T-helper 22 cell (primary cell): Measurements from ENCODE around the gene KIF26B.
"Not testable (repeated sequence)": the region's sequence is repeated elsewhere in the genome, so short reads cannot be mapped to it uniquely, and the experiment has no call there.

Source experiments
- DNase-seq: peaks from one replicate; pipeline ENCODE4 v3.0.0-alpha.2; 2020; ENCODE audit warnings: low read depth

The KIF26B gene

GRCh38 chr1:245684166-245684565 is 529.4 kb downstream of the KIF26B start:
- DNase-seq: no peak

GRCh38 chr1:245684571-245684970 is 529.8 kb downstream of the KIF26B start:
- no peak for DNase-seq

- no peak for DNase-seq
These were observed 530.5 kb downstream of the KIF26B start for GRCh38 chr1:245685111-245685810.

GRCh38 chr1:245686006-245686405 is 531.2 kb downstream of the KIF26B start:
- DNase-seq: no peak

- no peak for DNase-seq
These were observed 531.8 kb downstream of the KIF26B start for GRCh38 chr1:245686446-245687030.

GRCh38 chr1:245687152-245687635 is 532.4 kb downstream of the KIF26B start:
- DNase-seq: no peak

- no peak for DNase-seq
These were observed 533.1 kb downstream of the KIF26B start for GRCh38 chr1:245687636-245688535.

- DNase-seq: no peak
These were observed 534.0 kb downstream of the KIF26B start for GRCh38 chr1:245688536-245689453.

- no peak for DNase-seq
These were observed 535.4 kb downstream of the KIF26B start for GRCh38 chr1:245690156-245690690.

GRCh38 chr1:245690946-245691541 is 536.3 kb downstream of the KIF26B start:
- DNase-seq: no peak

- DNase-seq: no peak
These were observed 537.1 kb downstream of the KIF26B start for GRCh38 chr1:245691897-245692296.

GRCh38 chr1:245692318-245692717 is 537.5 kb downstream of the KIF26B start:
- DNase-seq: no peak

- DNase-seq: no peak
These were observed 538.5 kb downstream of the KIF26B start for GRCh38 chr1:245693116-245693793.

- no peak for DNase-seq
These were observed 539.4 kb downstream of the KIF26B start for GRCh38 chr1:245693941-245694752.

GRCh38 chr1:245694753-245695195 is 540.0 kb downstream of the KIF26B start:
- no peak for DNase-seq

GRCh38 chr1:245695211-245695610 is 540.4 kb downstream of the KIF26B start:
- DNase-seq: no peak

GRCh38 chr1:245695701-245696100 is 540.9 kb downstream of the KIF26B start:
- DNase-seq: not testable (repeated sequence)

- no peak for DNase-seq
These were observed 543.3 kb downstream of the KIF26B start for GRCh38 chr1:245698116-245698515.

GRCh38 chr1:245698860-245699259 is 544.1 kb downstream of the KIF26B start:
- no peak for DNase-seq
